Fibroblast of gingiva (primary cell): ENCODE data around the gene NKAIN1.
"Not testable (repeated sequence)": the region's sequence is repeated elsewhere in the genome, so short reads cannot be mapped to it uniquely, and the experiment has no call there.

Experiments
- DNase-seq: peaks from one replicate; pipeline ENCODE4 v3.0.0-alpha.2; 2011; ENCODE audit warnings: low read depth

The NKAIN1 gene

DNA sequence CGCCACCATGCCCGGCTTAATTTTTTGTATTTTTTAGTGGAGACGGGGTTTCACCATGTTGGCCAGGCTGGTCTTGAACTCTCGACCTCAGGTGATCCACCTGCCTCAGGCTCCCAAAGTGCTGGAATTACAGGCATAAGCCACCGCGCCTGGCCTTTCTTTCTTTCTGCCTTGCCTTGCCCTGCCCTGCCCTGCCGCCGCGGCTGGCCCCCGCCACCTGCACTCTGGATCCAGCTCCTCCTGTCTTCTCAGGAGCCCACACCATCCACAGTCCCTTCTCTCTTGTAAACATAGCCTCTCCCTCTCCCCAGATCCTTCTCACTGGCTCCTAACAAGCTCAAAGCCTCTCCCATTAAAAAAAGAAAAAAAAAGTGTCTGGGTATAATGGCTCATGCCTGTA, 44.4 kb downstream of the NKAIN1 start:
- DNase-seq, result not testable (repeated sequence)

DNA sequence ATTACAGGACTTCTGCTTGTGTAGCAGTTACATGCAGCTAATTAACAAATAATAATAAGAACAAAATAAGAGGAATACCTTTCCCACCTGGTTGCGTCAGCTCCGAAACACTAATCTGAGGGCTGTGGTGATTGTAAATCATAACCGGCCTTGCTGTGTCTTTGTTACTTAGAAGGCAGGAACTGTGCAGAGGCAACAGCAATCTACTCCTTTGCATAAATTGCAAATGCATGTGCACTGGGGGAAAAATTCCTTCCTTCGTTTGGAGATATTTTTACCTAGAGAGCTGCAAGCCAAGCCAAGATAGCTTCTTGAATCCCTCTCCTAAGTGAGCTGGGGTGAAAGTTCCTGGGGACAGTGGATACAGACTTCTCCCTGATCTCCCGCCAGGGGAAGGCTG, 46.0 kb downstream of the NKAIN1 start:
- no peak for DNase-seq

DNA sequence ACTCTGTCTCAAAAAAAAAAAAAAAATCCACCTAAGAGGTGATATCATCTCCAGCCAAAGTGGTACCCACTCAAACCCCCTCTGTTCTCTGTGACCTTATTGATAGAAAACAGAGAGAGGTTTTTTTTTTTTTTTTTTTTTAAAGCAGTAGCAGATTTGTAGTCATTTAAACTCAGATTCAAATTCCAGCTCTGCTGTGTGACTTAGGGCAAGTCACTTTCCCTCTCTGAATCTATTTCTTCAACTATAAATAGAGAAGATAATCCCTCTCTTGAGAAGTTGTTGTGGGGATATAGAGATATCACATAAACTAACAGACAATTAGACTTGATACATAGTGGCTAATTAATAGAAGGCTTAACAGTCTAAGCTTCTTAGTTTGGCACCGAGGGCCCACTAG, 48.4 kb downstream of the NKAIN1 start:
- no peak for DNase-seq

DNA sequence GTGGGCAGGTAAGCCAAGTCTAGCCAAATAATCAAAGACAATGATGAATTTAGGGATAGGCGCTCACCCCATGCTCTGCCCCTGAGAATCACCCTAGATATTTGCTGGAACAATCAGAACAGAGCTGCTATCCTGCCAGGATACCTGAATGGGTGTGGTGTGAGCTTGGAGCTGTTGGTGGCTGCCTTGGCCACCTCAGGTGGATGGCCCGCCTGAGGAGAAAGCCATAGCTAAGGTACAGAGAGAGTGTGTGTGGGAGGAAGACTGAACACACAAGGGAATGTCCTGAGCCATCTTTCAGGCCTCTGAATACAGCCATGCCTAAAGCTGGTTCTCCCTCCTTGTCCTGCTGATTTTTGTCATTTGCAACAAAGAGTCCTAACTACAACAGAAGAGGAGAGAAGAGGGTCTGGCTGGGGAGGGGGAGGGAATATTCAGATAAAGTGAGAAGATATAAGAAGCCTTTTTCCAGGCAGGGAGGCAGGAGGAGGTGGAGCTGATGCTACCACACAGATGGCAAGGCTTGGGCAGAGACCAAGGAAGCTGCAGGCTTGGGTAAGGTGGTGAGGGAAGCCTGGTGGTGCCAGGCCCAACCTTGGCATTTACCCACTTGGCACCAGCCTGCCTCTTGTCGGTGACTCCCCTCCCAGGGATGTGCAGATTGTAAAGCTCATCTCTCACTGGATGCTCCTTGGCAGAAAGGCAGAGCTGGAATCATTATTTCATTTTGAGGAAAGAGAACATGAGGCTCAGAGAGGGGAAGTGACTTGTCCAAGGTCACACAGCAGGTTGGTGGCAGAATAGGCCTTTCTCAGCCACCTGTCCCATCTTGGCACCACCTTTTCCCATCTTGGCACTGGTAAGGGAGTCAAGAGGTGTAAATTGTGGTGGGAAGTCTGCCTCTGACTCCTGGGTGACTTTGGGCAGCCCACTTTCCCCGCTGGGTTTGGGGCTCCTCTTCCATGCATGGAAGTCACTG, 49.7 kb downstream of the NKAIN1 start:
- no peak for DNase-seq

DNA sequence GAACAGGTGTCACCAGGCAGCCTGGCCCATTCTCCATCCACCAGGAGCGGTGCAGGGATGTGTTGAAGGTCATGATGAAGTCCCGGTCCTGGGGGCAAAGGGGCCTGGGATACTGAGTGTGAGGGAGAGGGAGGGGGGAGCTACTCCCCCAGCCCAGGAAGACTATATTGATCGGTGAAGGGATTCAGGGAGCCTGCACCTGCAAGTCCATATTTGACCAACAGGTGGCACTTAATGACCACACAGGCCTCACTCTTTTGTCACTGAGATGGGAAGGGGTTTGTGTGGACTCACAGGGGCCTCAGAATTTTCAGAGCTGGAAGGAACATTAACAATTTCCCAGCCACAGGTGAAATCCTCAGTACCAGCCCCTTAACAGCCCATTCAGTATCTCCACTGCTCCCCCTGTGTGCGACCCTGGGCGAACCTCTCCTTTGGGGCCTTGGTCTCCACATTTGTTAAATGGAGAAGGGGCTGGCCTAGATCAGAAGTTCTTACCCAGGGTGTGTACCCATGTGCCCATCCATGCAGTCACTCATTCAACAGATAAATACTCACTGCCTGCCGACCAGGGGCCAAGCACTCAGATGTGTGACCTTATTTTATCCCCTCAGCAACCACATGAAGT, 55.6 kb downstream of the NKAIN1 start:
- DNase-seq, result no peak

DNA sequence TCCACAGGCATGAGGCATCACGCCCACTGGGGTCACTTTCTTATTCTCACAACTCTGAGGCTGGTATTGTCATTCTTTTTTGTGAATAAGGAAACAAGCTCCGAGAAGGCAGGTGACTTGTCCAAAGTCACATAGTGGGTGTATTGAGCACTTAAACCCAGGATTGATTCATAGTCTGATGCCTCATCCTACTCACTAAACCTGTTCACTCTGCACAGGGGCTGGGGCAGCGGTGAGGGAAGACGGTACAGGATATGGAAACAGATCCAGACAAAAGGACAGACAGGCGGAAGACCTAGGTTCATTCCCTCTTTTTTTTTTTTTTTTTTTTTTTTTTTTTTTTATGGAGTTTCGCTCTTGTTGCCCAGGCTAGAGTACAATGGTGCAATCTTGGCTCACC, 56.6 kb downstream of the NKAIN1 start:
- no peak for DNase-seq

DNA sequence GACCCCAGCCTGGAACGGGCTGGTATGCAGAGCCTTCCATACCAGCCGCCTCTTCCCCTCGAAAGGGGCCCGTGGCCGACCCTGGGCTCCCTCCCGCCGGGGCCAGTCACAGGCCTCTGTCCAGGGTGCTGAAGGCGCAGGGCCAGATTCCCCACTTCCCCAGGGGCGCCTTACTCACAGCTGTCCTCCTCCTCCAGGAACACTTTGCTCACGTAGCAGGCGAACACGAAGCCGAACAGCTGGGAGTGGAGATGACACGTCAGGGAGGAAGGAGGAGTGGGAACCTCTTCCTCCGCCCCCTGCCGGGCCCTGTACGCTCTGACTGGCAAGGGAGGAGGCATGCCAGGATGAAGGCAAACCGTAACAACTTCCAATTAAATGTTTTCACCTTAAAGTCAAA, 57.3 kb downstream of the NKAIN1 start:
- peak; percentile 81 for DNase-seq

DNA sequence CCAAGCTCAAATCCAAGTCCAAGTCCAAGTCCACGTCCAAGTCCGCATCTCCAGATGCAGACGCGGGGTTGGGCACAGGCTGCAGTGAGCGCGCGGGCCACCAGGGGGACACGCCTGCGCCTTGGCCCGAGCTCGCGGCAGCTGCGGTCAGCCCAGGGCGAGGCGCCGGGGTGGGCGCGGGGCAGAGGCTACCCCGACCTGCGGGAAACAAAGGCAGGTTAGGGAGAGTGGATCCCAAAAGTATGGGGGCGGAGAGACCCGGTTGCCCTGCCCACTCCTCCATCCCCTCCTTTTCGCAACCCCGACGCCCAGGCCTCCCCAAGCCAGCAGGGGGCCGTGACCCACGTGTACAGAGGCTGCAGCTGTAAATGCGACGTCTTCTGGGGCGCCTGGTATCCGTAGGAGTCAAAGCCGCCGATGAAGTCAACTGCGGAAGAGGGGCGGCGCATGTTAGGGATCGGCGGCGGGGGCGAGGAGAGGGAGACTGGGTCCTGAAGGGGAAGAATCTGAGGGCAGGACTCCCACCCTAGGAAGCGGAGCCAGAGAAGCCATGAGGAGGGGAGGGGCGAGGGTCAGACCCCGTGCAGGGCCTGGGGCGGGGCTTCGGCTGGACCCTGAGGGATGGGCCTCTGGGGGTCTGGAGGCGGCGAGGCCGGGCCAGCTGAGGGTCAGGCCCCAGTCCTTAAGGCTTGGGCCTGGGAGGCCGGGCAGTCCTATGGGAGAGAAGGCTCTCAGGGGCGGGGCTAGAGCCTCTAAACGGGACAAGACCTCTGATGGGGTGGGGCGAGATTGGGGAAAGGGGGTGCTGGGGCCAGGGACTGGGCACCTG, 58.0 kb downstream of the NKAIN1 start:
- peak; percentile 32 for DNase-seq

DNA sequence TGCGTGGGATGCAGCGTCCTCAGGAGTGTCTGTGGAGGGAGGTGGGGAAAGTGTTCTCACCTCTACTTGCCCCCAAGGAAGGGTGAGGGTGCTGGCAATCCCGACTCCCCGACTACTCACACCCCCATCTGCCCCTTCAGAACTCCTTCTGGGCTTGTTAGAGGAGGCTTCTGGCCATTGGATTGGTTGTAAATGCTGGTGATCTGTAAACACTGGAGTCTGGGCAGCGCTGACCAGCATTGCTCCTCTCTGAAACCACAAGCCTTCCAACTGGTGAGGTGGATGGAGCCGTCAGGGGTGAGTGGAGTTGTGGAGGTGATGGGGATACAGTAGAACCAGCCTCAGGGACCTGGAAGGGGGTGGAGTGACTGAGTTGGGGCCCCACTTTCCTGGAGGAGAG, 59.3 kb downstream of the NKAIN1 start:
- no peak for DNase-seq

DNA sequence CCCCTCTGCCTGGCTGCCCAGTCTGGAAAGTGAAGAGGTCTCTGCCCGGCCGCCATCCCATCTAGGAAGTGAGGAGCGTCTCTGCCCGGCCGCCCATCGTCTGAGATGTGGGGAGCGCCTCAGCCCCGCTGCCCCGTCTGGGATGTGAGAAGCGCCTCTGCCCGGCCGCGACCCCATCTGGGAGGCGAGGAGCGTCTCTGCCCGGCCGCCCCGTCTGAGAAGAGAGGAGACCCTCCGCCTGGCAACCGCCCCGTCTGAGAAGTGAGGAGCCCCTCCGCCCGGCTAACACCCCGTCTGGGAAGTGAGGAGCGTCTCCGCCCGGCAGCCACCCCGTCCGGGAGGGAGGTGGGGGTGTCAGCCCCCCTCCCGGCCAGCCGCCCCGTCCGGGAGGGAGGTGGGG, 63.4 kb downstream of the NKAIN1 start:
- DNase-seq, result not testable (repeated sequence)

DNA sequence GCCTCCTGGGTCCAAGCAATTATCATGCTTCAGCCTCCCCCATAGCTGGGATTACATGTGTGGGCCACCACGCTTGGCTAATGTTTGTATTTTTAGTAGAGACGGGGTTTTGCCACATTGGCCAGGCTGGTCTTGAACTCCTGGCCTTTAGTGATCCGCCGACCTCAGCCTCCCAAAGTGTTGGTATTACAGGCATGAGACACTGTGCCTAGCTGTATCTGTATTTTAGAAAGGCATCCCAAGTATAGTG, 69.3 kb downstream of the NKAIN1 start:
- no peak for DNase-seq

DNA sequence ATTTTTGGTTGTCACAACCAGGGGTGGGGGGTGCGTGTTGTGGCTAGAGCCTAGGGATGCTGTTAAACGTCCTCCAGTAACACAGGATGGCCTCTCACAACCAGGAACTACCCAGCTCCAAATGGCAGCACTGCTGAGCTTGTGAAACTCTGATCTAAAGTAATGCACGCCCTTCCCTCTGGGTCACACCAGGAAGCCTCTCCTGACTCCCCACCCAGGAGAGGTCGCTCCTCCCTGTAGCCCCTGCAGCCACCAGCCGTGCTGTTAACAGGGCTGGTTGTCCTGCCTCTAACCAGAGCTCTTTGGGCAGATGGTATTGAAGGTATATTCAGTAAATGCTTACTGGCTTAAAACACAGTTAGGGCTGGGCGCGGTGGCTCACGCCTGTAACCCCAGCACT, 73.2 kb downstream of the NKAIN1 start:
- no peak for DNase-seq

DNA sequence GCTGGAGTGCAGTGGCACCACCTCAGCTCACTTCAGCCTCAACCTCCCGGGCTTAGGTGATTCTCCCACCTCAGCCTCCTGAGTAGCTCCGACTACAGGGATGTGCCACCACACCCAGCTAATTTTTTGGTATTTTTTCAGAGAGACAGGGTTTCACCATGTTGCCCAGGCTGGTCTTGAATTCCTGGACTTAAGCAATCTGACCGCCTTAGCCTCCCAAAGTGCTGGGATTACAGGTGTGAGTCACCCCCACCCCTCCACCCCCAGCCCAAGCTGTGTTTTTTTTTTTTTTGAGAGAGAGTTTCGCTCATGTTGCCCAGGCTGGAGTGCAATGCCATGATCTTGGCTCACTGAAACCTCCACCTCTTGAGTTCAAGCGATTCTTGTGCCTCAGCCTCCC, 75.4 kb downstream of the NKAIN1 start:
- no peak for DNase-seq

DNA sequence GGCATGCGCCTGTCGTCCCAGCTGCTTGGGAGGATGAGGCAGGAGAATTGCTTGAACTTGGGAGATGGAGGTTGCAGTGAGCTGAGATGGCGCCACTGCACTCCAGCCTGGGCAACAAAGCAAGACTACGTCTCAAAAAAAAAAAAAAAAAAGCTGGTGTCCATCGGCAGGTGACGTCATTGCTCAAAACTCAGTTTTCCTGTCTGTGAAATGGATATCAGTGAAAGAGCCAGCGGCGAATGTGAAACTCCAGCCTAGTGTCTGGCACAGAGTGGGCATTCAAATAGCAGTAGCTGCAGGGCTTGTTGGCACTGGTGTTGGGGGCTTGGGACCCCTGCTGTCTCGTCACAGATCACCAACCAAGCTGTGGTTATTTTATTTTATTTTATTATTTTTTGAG, 75.8 kb downstream of the NKAIN1 start:
- no peak for DNase-seq

DNA sequence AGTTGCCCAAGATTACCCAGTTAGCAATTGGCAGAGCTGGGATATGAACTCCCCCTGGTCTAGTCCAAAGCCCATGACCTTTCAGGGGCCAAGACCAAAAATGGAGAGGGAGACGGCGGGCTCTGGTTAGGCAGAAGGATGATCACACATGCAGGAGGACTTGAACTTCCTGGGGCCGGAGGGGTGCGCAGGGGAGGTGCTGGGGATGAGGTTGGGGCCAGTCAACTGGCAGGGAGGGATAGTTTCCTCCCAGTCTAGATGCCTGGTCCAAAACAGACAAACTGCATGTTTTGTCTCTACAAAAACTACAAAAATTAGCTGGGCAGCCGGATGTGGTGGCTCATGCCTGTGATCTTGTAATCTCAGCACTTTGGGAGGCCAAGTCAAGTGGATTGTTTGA, 78.1 kb downstream of the NKAIN1 start:
- no peak for DNase-seq

DNA sequence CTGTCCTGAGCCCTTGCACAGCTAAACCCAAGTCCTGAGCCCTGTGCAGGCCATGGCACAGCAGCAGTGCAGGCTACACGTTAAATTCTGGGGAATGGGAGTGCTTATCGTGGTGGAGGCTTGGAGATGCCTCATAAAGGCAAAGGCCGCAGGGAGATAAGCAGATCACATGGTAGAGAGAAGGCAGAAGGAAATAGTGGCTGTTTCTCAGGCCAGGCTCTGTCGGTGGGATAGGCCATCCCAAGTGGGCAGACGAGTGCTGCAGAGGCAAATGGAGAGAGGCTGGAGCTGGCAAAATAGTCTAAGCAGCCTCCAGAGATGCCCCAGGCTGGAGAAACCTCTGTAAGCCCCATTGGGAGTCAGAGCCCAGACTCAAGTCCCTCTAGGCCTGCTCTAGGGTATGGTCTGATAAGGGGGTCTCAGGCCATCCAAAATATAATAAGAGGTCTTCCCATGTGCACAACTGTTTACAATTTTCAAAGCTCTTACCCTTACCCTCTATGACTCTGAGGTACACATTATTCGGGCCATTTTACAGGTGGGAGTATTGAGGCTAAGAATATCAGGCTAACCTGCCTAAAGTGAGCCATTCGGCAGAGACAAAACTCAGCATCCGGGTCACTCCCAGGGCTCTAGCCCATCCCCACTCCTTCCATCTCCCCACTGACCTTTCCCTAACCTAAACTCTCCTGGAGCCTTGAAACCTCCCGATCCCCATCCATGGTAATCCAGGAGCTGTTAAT, 79.6 kb downstream of the NKAIN1 start:
- no peak for DNase-seq

DNA sequence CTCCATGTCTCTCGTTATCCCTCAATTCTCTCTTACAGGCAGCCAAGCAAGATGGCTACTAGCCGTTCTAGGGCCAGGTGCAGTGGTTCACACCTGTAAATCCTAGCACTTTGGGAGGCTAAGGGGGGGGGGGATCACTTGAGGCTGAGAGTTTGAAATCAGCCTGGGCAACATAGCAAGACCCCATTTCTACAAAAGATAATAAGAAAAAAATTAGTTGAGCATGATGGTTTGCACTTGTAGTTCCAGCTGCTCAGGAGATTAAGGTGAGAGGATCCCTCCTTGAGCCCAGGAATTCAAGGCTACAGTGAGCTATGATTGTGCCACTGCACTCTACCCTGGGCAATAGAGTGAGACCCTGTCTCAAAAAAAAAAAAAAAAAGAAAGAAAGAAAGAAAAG, 80.4 kb downstream of the NKAIN1 start:
- no peak for DNase-seq

DNA sequence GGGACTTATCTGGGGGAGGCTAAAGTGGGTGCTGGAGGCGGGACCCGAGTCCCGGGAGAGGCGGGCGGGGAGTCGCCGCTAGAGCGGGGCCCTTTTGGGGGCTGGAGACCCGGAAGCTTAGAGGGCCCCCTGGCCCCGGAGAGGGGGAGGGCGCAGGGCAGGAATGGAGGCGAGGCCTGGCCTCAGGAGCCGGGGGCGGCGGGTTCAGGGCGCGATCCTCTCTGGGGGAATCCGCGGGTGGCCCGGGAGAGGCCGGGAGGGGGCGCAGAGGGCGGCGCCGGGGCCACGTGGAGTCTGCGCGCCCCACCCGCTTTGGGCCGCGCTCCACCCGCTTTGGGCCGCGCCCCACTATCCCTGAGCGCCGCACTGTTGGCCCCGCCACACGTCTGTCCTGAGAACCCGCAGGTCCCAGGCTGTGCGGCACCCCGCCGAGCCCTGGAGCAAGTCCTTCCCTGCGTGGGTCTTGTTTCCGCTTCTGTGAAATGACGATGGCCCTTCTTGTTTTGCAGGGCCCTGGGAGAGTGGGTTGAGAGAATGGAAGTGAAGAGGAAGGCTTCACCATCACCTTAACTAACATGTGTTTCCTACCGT, 84.4 kb downstream of the NKAIN1 start:
- DNase-seq, result peak; percentile 73

DNA sequence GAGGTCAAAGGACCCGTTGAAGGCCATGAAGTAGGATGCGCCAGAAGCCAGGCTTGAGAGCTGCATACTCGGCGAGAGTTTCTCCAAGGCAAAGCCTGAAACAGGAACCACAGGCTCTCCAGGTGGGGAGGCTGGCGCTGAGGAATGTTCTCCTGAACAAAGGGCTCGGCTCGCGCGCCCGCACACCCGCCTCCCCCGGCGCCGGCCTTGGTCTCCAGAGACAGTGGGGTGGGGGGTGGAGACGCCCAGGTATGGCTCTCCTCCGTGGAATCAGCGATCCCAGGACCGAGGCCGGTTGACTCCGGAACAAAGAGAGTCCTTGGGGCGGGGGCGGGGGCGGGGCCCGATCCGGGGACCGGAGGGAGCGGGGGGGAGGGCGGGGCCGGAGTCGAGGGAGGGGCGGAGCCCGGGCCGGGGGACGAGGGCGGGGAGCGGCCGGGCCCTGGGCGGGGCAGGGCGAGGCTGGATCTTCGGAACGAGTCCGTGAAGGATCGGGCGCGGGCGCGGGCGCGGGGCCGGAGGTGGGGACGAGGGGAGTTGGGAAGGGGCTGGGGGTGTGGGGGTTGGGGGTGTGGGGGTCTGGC, 85.0 kb downstream of the NKAIN1 start:
- DNase-seq, result peak; percentile 76

DNA sequence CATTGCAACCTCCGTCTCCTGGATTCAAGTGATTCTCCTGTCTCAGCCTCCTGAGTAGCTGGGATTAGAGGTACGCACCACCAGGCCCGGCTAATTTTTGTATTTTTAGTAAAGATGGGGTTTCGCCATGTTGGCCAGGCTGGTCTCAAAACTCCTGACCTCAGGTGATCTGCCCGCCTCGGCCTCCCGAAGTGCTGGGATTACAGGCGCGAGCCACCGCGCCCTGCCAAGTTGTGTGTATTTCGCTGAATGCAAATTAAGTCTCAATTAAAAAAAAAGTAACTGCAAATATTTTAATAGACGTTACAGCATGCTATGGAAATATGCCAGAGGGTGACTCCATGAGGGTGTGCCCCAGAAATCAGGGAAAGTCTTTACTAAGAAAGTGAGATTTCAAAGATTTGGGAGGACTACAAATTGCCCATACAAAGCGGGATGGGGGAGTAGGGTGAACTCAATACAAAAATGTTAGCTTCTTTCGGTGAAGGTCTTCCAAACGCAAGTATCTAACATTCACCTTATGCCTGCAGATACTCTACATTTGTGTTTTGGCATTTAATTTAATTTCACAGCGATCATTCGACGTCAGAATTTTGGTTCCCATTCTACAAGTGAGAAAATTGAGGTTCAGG, 85.6 kb downstream of the NKAIN1 start:
- no peak for DNase-seq

DNA sequence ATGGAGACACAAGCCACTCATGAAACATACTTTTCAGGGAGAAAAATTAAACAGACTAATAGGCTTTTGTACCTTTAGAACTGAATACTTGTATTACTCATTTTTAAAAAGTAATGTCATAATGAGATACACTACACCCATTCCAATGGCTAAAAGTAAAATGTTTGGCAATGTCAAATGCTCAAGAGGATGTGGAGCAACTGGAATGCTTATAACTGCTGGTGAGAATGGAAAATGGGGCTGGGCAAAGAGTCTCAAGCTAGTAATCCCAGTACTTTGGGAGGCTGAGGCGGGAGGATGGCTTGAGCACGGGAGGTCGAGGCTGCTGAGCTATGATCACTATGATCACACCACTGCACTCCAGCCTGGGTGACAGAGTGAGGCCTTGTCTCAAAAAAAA, 86.3 kb downstream of the NKAIN1 start:
- peak; percentile 10 for DNase-seq
